Measurements from ENCODE around the gene XIRP1.
A peak's percentile ranks its signal among the peaks of the same experiment; 100 is the strongest.

Gene XIRP1

DNA sequence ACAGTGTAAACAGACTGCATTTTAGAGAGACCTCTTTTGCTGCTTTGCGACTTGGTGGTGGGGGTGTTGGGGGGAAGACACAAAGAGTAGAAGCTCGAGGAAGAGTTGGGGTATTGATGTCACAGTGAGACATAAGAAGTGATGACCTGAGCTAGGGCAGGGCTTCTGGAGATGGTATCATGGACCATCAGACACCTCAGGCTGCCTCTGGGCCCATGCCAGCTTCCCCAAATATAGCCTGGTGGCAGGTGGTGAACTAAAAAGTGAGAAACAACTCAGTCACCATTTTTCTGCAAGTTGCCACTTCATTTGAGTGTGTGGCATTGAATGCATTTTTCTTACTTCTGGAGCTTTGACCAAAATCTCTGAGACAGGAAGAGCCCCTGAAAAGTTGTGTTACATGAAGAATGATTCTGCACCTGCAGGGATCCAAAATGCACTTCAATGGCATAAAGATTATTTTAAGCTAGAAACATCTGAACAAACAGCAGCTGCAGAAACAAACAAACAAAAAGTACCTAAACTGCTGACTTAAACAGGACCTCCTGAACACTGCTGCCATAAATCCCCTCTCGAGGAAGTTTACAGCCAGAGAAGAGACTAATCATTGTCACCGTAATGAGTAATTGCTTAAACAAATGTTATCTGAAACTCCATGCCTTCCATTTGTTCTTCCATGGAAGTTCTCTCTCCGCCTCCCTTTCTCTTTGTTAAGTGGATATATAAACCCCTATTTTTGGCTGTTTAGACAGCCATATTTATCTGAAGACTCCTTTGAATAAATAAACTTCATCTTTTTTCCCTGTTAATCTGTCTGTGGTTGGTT is 15.2 kb upstream of the XIRP1 start:
- DNase-seq, result peak; percentile 2

DNA sequence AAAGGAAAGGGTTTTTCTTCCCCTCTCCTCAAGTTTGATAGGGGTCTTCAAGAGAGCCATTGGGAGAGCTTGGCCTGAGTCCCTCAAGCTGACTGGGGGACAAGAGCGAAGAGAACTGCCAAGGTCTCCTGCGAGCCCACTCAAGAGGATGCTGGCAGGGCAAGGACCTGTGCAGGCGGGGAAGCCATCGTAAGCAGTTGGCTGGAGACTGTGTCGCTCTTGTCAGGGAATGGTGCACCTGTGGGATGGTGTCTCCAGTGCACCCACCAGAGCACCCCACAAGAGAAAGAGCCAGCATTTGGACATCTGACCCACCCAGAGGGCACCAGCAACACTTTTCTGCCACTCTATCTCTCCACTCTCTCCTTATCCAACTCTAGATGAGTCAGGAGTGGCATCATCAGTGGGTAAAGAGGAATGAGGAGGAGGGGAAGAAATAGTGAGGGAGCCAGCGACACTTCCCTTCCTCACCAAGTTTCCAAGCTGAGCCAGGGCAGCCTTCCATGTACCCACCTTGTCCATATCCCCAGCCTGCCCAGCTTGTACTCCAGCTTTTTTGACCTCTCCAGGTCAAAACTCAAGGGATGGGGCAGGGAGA is 13.6 kb upstream of the XIRP1 start:
- DNase-seq, result no peak

DNA sequence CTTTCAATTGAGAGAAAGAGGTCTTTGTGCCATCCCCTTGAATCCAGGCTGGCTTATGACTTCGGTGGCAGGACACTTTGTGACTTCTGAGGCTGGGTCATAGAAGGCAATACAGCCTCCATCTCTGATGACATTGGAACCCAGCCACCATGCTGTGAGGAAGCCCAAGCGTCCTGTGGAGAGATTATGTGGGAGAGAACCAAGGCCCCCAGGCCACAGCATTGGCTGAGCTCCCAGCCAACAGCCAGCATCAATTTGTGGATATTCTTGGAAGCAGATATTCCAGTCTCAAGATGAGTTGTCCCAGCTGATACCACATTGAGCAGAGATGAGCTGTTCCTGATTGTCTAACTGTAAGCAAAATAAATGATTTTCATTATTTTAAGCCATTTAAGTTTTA is 12.7 kb upstream of the XIRP1 start:
- DNase-seq, result no peak

DNA sequence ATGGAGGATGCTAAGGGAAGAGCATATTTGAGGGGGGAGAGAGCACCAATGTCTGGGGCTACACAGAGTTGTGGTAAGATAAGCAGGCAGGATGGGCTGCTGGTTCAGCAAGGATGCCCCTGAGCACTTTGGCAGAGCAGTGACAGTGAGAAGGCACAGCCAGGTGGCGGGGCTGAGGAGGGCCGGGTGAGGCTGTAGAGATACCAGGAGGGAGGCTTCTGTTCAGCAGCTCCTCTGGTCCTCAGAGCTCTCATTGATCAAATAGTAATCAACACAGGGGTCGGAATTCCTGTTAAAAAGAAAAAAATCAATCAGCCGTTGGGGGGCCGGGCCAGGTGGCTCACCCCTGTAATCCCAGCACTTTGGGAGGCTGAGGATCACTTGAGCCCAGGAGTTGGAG is 11.5 kb upstream of the XIRP1 start:
- no peak for DNase-seq

DNA sequence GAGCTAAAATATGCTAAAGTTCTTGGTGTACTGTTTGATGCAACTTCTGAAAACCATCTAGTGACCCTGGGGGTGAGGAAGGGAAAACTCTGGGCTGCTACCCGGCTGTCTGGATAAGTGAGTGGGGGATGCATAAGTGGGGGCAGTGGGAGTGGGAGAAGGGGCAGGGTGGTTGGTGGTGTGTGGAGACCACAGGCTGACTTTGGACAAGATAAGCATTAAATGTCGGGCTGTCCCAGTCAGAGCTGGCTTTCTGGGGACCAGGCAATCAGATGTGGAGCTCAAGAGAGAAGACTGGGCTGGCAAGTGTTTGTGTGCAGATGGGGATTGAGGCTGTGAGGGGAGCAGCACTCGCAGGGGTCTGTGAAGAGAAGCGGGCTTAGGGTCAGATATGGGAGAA is 11.0 kb upstream of the XIRP1 start:
- no peak for DNase-seq

DNA sequence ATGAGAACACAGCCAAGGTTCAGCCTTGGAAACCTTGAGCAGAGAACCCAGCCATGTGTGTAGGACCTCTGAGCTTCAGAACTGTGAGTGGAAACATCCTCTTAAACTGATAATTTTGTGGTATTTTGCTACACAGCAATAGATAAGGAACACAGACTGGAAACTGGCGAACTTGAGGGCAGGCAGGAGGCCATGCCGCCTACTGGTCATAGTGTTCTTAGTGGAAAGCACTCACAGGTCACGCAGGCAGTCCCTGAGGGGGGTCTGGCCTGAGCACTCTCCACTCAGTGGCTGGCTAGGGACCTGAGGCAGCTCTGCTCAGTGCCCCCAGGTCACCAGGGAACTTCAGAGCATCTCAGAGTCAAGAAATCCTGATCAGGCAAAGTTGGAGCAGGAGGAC is 9.7 kb upstream of the XIRP1 start:
- DNase-seq, result no peak

DNA sequence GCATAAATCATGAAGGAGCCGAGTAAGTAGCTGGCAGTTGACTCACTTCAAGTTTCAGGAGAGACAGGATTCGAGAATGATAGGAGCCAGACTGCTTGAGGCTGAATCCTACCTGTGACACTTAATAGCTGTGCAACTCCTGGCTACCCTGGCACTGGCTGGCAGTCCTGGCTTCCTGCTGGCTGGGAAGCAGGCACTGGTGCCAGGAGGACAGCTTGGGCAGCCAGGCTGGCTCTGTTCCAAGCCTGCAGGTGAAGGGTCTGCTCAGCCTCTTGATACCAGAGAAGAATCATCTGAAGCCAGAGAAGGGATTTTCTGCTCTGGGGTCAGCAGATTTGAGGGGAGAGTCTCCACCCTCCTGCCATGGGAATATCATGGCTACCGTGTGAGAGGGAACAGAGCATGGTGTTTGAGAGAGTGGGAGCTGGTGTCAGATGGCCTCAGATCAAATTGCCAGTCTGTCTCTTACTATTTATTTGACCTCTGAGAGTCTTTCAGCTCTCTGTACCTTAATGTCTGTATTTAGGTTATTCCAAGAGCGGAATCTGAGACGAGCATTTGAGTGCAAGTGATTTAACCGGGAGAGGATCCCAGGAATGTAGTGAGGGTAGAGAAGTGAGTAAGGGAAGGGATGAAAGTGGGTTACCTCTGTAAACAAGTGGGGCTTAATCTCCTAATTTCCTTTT is 4.4 kb upstream of the XIRP1 start:
- DNase-seq, result no peak

DNA sequence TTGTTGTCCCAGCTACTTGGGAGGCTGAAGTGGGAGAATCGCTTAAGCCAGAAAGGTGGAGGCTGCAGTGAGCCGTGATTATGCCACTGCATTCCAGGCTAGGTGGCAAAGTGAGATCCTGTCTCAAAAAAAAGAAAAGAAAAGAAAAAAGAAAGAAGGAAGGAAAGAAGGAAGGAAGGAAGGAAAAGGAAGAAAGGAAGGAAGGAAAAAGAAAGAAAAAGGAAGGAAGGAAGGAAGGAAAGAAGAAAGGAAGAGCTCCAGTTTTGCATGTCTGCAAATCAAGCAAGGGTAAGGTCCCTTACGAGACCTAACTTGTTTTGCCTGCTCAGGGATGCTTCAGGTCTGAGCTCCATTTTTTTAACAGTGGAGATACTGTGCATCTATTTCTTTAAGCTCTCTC is 3.6 kb upstream of the XIRP1 start:
- DNase-seq, result no peak

DNA sequence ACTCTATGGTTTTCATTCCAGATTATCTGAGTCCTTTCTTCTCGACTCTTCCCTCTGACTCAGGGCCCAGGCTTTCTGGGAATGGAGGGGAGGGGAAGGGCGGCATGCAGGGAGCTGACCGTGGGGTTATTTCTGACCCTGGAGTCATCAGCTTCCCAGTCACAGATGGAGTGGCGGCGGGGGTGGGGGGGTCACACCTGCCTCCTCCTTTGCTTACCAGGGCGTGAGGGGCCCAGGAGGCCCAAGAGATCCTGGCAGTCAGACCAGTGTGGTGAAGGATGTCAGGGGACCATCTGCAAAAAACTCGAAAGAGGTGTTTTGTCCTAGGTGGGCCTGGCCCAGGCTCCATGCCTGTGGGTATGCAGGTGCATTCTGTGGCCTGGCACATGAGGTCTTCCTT is 996 bp upstream of the XIRP1 start:
- DNase-seq, result no peak

DNA sequence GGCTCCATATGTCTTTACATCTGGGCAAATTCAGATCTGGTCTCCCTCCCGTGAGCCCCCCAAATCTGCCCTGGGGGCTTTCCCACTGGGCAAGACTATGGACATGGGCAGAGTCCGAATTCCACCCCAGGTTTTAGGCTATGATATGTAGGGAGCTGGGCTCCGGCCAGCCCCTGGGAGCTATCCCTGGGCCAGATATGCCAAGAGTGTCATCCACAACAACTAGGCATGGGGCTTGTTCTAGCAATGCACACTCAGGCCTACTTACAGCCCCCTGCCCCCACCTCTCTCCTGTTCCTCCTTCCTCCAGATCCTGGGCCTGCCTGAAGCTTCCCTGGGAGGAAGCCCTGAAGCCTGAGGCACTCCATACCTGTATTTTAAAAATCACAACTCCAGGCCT is 622 bp downstream of the XIRP1 start:
- no peak for DNase-seq

DNA sequence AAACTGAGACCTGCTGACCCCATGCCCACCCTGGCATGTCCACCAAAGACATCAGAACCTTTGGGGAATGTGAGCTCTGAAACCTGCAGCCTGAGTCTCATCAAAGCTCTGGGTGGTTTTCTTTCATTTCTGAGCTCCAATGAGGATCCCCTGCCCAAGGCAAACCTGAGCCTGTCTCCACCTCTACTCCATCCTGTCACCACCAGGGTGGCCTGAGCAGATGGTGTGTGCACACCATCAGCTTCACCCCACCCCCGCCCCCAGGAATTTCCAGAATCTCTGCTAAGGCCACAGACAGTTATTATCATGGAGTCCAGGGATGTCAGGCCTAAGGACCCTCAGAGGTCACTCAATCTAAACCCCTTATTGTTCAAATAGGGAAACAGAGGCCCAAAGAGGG is 1.3 kb downstream of the XIRP1 start:
- no peak for DNase-seq

DNA sequence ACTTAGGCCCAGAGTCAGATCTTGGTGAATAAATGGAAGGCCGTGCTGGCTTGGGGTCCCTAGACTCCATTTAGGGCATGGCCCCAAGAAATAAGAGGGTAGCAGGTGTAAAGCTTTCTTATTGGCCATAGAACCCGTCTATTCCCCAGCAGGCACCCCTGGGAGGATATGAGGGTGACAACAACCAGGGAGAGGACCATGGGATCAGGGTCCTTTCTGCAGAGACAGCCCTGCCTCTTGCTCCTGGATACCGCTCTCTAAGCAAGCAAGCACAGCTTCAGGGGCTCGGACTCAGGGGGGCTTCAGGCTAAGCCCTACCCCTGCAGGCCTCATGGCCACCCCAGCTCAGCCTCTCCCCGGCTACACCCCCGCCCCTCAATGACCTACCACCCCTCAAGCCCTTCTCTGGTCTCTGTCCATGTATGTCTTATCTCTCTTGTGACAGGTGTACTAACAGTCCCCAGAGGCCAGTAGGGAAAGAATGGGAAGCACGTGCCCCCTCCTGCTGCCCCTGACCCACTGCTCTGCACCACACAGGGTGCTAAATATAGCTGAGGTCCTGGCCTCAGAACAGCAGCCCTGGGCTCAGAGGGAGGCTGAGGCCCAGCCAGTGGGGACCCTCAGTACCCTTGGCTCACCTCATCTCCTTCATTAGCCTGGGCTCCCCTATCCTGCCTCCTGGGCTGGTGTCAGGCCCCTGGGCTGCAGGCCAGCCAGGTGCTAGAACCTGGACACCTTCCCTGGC is 1.9 kb downstream of the XIRP1 start:
- no peak for DNase-seq

DNA sequence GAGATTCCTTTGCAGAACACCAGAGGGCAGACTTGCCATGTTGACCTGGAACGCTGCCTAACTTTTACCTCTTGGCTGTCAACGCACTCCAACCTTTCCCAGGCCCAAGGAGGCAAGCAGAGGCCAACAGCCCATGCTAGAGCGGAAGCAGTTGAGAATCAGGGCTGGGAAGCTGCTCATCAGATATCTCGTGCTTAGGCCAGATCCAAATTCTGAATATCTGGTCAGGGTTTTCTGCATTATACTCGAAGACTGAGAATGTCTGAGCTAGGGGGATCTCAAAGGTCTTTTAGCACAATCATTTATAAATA is 2.5 kb downstream of the XIRP1 start:
- DNase-seq, result no peak

DNA sequence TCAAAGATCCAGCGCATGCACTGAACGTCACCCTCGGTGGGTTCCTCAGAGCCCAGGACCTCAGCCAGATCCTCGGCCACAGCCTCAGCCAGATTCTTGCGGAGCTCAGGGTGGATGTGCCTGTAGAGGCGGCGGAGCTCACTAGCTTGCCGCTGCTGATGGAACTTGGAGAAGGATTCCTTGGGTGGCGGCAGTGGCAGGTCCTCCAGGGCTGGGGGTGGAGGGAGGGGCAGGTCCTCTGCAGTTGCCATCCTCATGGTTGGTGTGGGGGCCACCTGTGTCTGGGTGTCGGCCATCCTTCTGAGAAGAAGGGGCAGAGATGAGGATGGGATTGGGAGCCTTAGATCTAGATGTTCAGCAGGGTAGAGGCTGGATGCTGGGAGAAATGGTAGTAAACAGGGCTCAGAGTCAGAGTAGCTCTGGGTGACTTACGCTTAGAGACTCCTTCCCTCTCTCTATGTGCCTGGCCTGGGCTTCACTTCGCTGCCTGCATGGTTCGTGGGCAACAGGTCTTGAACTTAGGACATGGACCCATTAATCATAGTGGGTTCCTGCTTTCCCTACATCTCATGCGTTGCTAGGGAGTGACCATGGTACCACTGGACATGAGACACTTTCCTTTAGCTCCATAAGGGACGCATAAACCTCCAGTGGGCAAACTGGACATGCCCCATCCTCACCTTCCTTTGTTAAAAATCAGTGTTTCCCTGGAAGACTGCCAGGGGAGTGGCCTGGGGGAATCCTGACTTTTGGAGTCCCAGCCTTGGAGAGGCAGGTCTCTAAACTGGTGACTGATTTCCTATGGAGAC is 3.0 kb downstream of the XIRP1 start:
- no peak for DNase-seq

DNA sequence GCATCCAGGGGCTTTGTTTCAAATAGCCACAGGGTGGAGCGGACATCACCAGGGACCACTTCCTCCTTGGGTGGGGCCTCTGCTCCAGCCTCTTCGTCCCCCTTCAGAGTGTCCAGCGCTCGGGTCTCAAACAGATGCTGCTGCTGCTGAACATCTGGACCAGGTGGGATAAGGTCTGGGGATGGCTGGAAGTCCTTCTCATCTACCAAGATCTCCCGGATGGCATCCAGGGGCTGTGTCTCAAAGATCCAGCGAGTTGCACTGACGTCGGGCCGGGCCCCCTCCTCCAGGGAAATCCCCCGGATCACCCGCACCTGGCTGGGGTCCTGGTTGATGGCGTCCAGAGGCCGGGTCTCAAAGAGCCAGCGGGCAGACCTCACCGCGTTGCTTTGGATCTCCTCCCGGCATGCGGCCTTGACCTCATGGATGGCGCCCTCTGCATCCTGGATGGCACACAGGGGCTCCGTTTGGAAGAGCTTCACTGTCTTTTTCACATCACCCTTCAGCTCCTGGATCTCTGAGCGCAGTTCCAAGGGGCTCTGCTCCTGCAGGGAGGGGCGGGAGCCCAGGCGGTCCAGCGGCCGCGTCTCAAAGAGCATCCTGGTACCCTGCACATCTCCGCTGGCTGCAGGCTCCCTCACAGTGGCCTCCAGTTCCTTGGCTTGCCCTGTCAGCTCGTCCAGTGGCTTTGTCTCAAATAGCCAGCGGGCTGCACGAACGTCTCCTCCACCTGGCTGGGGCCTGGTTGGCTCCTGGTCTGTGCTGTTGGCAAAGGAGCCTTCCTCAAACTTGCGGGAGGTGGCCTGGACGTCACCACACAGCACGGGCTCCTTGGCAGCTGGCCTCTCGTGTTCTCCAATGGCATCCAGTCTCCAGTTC is 3.9 kb downstream of the XIRP1 start:
- DNase-seq, result no peak

DNA sequence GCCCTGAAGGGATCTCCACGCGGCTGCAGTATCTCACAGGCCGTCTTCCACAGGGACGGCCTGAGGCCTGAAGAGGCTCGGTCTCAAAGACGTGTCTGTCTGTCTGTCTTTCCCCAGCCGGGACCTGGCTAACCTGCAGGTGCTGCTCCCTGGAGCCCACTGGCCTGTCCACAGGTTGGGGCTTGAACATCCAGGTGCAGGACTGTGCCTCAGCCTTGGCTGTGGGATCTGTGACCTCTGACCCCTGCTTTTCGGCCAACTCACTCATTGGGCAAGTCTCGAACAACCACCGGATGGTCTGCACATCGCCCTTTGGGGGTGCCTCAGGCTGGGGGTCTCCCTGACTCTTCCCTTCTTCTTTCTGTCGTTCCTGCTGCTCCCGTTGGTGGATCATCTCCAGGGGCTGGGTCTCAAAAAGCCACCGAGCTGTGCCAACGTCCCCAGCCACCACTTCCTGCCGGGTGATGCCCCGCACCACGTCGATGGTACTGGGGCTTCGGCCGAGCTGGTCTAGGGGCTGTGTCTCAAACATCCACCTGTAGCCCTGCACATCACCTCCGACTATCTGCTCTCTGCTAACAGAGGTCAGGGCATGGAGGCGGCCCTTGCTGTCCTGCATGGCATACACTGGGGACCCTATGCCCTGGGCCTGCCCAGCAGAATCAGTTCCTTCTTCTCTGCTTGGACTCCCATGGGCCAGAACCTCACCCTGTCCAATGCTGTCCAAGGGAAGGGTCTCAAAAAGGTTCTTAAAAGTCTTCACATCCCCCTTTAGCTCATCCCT is 4.8 kb downstream of the XIRP1 start:
- DNase-seq, result no peak

DNA sequence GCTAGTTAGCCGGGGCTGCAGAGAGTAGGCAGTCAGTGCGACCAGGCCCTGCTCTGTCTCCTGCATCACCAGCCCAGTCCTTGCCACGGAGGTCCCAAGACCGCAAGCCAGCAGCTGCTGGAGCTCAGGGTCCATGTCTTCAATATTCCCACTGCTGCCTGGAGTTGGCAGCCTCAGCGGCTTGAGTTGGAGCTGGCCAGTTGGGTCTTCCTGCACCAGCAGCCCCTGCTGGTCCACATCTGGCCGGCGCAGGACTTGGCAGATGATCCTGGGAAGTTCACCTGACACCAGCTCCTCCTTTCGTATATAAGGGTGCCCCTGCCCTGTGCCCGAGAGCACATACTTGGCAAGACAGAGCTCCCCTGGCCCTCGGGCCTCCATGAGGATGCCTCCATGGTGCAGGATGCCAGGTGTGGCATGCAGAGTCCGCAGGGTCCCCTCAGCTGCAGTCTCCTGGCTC is 5.7 kb downstream of the XIRP1 start:
- no peak for DNase-seq

DNA sequence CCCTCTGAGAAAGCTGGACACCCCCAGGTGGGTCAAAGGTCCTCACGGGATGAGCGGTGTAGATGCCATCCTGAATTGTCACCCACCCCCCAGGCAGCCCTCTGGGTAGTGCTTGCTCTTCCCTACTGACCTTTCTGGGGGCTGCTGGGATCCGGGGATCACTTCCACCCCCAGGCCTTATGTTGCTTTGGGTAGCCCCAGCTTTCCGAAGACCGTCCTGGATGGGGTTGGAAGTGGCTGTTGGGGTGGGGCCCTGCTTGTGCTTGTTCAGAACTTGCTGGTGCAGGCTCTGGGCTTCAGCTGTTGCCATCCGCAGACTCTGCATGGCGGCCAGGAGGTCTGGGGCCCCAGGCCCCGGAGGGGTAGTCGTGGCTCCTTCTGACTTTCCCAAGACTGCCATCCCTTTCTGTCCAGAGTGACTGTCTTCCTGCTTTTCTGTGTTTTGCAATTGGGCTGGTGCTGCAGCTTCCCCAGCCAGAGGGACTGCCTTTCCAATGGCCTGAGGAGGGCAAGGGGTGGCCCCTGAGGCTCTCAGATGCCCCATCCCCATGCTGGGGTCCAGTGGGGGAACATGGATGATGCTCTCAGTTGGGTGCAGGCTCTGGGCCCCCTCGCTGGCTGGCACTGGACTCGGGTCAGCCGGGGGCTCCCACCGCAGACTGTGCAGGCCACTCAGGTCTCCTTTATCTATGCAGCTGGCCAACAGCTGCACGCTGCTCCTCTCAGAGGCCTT is 6.3 kb downstream of the XIRP1 start:
- DNase-seq, result no peak

DNA sequence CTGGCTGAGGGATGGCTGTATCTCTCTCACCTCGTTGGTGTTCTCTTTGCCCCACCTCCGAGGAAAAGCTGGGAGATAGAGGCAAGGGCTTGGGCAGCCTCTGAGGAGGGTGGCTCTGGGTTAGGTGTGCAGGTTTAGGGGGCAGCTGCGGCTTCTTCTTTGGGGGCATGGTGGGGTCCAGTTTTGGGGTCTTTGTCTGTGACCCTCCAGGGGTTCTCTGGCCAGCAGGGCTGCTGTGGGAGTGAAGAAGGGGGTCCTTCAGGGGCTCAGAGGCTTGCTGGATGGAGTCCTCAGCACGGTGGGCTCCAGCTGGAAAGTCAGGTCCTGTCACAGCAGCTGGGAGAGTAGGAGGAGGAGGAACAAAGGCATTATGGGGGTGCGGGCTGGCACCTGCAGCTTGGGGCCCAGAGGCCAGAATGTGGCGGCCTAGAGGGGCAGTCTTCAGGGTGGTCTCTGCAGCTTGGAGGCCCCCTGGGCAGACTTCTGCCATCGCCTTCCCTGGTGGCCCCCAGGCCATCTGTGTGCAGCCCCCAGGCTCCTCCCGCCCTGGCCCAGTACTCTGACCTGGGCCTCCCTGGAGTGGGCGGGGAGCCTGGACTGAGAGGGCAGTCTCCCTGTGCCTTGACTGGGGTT is 7.0 kb downstream of the XIRP1 start:
- no peak for DNase-seq

DNA sequence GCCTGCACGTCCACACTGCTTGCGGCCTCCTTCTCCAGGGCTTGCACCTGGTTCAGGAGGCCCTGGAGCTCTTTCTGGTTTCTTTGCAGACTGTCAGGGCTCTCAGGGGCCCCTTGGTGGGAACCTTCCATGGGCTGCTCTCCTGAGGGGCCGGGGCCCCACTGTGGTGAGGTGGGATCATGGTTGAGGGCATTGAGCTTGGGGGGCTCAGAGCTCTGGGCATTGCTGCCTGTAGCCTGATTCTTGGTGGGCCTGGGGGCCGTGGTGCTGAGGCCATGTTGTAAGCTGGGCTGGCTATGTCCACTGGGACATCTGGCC is 7.5 kb downstream of the XIRP1 start:
- DNase-seq, result no peak

Data from DMS153 (cell line).